Astrocyte of the cerebellum (primary cell): ENCODE measurements around the gene TMEFF2.

Experiments used
- DNase-seq: peaks from one replicate; pipeline ENCODE4 v3.0.0-alpha.2; 2011; ENCODE audit warnings: low read depth
- H3K4me3 ChIP-seq: 2 replicates; pipeline ENCODE4 v1.5.1; 2011; ENCODE audit warnings: mild to moderate bottlenecking, low read depth, low read length, moderate library complexity
- CTCF ChIP-seq: IDR thresholded peaks from 2 replicates; pipeline ENCODE4 v1.5.1; 2012; ENCODE audit warnings: low read length, low read depth, moderate library complexity, mild to moderate bottlenecking; ENCODE audit errors: missing control alignments
- in situ Hi-C: cut with HindIII; loops from 2 replicates; pipeline ENCODE4 v1.10.0; 2017; ENCODE audit warnings: low sequenced_read_pairs

Gene TMEFF2

GRCh38 chr2:191965733-191966132, 229.0 kb downstream of the TMEFF2 start:
- DNase-seq, result no peak
- no peak overlapping the region for H3K4me3 ChIP-seq
- in situ Hi-C loops, result no loop called here
- no peak for TF ChIP-seq CTCF

GRCh38 chr2:191961556-191961955, 233.2 kb downstream of the TMEFF2 start:
- in situ Hi-C loops, result no loop called here
- no peak for DNase-seq
- TF ChIP-seq CTCF, result no peak
- H3K4me3 ChIP-seq, result no peak overlapping the region

- DNase-seq, result no peak
- H3K4me3 ChIP-seq, result no peak overlapping the region
- no peak for TF ChIP-seq CTCF
- in situ Hi-C loops, result no loop called here
Measured at GRCh38 chr2:191959209-191959608, 235.5 kb downstream of the TMEFF2 start.

- TF ChIP-seq CTCF, result no peak
- DNase-seq, result no peak
- in situ Hi-C loops, result no loop called here
- no peak overlapping the region for H3K4me3 ChIP-seq
Measured at GRCh38 chr2:191957996-191958860, 236.5 kb downstream of the TMEFF2 start.

- H3K4me3 ChIP-seq, result no peak overlapping the region
- in situ Hi-C loops, result no loop called here
- TF ChIP-seq CTCF, result no peak
- DNase-seq, result no peak
Measured at GRCh38 chr2:191954451-191954850, 240.3 kb downstream of the TMEFF2 start.

GRCh38 chr2:191952515-191953270, 242.0 kb downstream of the TMEFF2 start:
- in situ Hi-C loops, result no loop called here
- TF ChIP-seq CTCF, result no peak
- DNase-seq, result peak; percentile 50
- H3K4me3 ChIP-seq, result no peak overlapping the region
